ENCODE measurements around the gene TBC1D5. TPM values are rescaled to one million over a fixed set of nuclear protein-coding genes. Genes with fewer than 3 reads are reported as not detected.
A peak's percentile ranks its signal among the peaks of the same experiment; 100 is the strongest.

The TBC1D5 gene
- total RNA-seq, 1 experiment from 2014 or later, result 43.3 TPM

GRCh38 chr3:17459470-17459993 lies 282.9 kb downstream of the TBC1D5 start:
- TF ChIP-seq, protein P1, sequence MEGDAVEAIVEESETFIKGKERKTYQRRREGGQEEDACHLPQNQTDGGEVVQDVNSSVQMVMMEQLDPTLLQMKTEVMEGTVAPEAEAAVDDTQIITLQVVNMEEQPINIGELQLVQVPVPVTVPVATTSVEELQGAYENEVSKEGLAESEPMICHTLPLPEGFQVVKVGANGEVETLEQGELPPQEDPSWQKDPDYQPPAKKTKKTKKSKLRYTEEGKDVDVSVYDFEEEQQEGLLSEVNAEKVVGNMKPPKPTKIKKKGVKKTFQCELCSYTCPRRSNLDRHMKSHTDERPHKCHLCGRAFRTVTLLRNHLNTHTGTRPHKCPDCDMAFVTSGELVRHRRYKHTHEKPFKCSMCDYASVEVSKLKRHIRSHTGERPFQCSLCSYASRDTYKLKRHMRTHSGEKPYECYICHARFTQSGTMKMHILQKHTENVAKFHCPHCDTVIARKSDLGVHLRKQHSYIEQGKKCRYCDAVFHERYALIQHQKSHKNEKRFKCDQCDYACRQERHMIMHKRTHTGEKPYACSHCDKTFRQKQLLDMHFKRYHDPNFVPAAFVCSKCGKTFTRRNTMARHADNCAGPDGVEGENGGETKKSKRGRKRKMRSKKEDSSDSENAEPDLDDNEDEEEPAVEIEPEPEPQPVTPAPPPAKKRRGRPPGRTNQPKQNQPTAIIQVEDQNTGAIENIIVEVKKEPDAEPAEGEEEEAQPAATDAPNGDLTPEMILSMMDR (IDR thresholded peaks at IDR 0.05; ENCODE audit: unreplicated experiment), result no peak
- no peak overlapping the region for H3K4me3 Mint-ChIP-seq (ENCODE audit: unreplicated experiment)
- no peaks in the 10 kb centered on the region for H3K27me3 Mint-ChIP-seq (ENCODE audit: insufficient read depth, unreplicated experiment)
- no TSS peak for BruUV-seq (replicated peaks)
- no peak overlapping the region for H3K27ac Mint-ChIP-seq (ENCODE audit: low read depth, unreplicated experiment)
- H3K36me3 Mint-ChIP-seq (ENCODE audit: insufficient read depth, unreplicated experiment), result peaks cover under 1% of the 10 kb centered on the region
- intact Hi-C loops (cut with micrococcal nuclease), result no loop called here
- POLR2A ChIA-PET, result no interaction called here
- H3K9me3 Mint-ChIP-seq (ENCODE audit: unreplicated experiment), result no peaks in the 10 kb centered on the region
- CTCF ChIA-PET, result interaction anchor here (1.4 kb wide), 1 partner anchor 29 kb away, joined by 4 read pairs; no protein-coding TSS in a partner anchor
- DNase-seq (ENCODE audit: unreplicated experiment), result no peak
- H3K4me1 Mint-ChIP-seq (ENCODE audit: insufficient read depth, unreplicated experiment), result no peaks in the 10 kb centered on the region

DNA sequence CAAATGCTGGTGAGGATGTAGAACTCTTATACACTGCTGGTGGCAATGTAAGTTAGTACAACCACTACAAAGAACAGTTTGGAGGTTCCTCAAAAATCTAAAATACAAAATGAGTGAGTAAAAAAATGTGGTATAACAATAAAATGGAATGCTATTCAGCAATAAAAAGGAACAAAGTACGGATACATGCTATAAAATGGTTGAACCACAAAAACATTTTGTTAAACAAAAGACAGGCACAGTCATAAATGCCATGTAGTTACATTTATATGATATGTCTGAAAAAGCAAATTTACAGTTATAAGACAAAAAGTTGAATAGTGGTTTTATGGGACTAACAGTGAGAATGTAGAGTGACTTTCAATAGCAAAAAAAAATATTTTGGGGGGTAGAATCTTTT lies 285.8 kb downstream of the TBC1D5 start:
- DNase-seq (ENCODE audit: unreplicated experiment), result no peak
- H3K9me3 Mint-ChIP-seq (ENCODE audit: unreplicated experiment), result no peaks in the 10 kb centered on the region
- H3K36me3 Mint-ChIP-seq (ENCODE audit: insufficient read depth, unreplicated experiment), result no peaks in the 10 kb centered on the region
- no TSS peak for BruUV-seq (replicated peaks)
- no peaks in the 10 kb centered on the region for H3K4me1 Mint-ChIP-seq (ENCODE audit: insufficient read depth, unreplicated experiment)
- H3K27me3 Mint-ChIP-seq (ENCODE audit: insufficient read depth, unreplicated experiment), result no peaks in the 10 kb centered on the region
- CTCF ChIA-PET, result interaction anchor here (0.9 kb wide), 1 partner anchor 385 kb away, joined by 4 read pairs; no protein-coding TSS in a partner anchor
- H3K27ac Mint-ChIP-seq (ENCODE audit: low read depth, unreplicated experiment), result no peak overlapping the region
- POLR2A ChIA-PET, result no interaction called here
- TF ChIP-seq, protein P1 (IDR thresholded peaks at IDR 0.05; ENCODE audit: unreplicated experiment), result no peak
- intact Hi-C loops (cut with micrococcal nuclease), result no loop called here
- H3K4me3 Mint-ChIP-seq (ENCODE audit: unreplicated experiment), result no peak overlapping the region

DNA sequence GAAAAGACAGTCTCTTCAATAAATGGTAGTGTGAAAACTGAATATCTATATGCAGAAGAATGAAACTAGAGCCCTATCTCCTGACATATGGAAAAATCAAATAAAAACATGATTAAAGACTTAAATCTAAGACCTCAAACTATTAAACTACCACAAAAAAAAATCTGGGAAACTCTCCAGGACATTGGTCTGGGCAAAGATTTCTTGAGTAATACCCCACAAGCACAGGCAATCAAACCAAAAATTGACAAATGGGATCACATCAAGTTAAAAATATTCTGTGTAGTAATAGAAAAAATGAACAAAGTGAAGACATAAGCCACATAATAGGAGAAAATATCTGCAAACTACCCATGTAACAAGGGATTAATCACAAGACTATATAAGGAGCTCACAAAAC lies 286.4 kb downstream of the TBC1D5 start:
- CTCF ChIA-PET, result interaction anchor here (0.5 to 0.6 kb wide), 2 partner anchors 7 to 17 kb away, joined by 3 read pairs; no protein-coding TSS in a partner anchor
- BruUV-seq (replicated peaks), result no TSS peak
- POLR2A ChIA-PET, result no interaction called here
- no peak overlapping the region for H3K4me3 Mint-ChIP-seq (ENCODE audit: unreplicated experiment)
- H3K27me3 Mint-ChIP-seq (ENCODE audit: insufficient read depth, unreplicated experiment), result no peaks in the 10 kb centered on the region
- H3K9me3 Mint-ChIP-seq (ENCODE audit: unreplicated experiment), result no peaks in the 10 kb centered on the region
- intact Hi-C loops (cut with micrococcal nuclease), result no loop called here
- H3K36me3 Mint-ChIP-seq (ENCODE audit: insufficient read depth, unreplicated experiment), result no peaks in the 10 kb centered on the region
- H3K27ac Mint-ChIP-seq (ENCODE audit: low read depth, unreplicated experiment), result peak overlapping the region; percentile 35
- DNase-seq (ENCODE audit: unreplicated experiment), result no peak
- no peaks in the 10 kb centered on the region for H3K4me1 Mint-ChIP-seq (ENCODE audit: insufficient read depth, unreplicated experiment)
- TF ChIP-seq, protein P1 (IDR thresholded peaks at IDR 0.05; ENCODE audit: unreplicated experiment), result no peak

- BruUV-seq (replicated peaks), result no TSS peak
- Mint-ChIP-seq H3K4me1 (ENCODE audit: insufficient read depth, unreplicated experiment) (no peaks in the 10 kb centered on the region), H3K27ac (ENCODE audit: low read depth, unreplicated experiment) (no peak overlapping the region), H3K36me3 (ENCODE audit: insufficient read depth, unreplicated experiment) (no peaks in the 10 kb centered on the region), H3K4me3 (ENCODE audit: unreplicated experiment) (no peak overlapping the region), H3K9me3 (ENCODE audit: unreplicated experiment) (no peaks in the 10 kb centered on the region), H3K27me3 (ENCODE audit: insufficient read depth, unreplicated experiment) (no peaks in the 10 kb centered on the region)
- ChIA-PET CTCF (interaction anchor here (0.7 kb wide), 1 partner anchor 555 kb away, joined by 4 read pairs; no protein-coding TSS in a partner anchor), POLR2A (no interaction called here)
- intact Hi-C loops (cut with micrococcal nuclease), result no loop called here
- no peak for DNase-seq (ENCODE audit: unreplicated experiment)
- TF ChIP-seq, protein P1 (IDR thresholded peaks at IDR 0.05; ENCODE audit: unreplicated experiment), result no peak
These were observed 297.6 kb downstream of the TBC1D5 start for GRCh38 chr3:17444865-17445264.
